Liver (tissue), 9 donors: ENCODE measurements around the gene RPGR. TPM values are rescaled to one million over a fixed set of nuclear protein-coding genes. Genes with fewer than 3 reads are reported as not detected.

Source experiments
- DNase-seq: peaks from one replicate; pipeline ENCODE4 v3.0.0-alpha.2; 2017; ENCODE audit warnings: low spot score
- H3K27ac ChIP-seq, 2 donors: one replicate each; pipeline ENCODE4 v1.7.0; 2013; ENCODE audit warnings: inconsistent platforms in 2 of 2, low read length in 2 of 2, control low read depth in 1 of 2, low read depth in 1 of 2, mild to moderate bottlenecking in 1 of 2
- H3K27me3 ChIP-seq, 4 donors: one replicate each; pipeline versions ENCODE4 v1.6.1 to v1.7.0; 2013; ENCODE audit warnings: low read length in 3 of 4, inconsistent platforms in 1 of 4, mild to moderate bottlenecking in 1 of 4, moderate library complexity in 1 of 4; ENCODE audit not compliant: control insufficient read depth in 4 of 4, insufficient read depth in 4 of 4
- H3K36me3 ChIP-seq, 4 donors: one replicate each; pipeline versions ENCODE4 v1.6.1 to v1.7.0; 2013; ENCODE audit warnings: low read length in 3 of 4, mild to moderate bottlenecking in 3 of 4, low read depth in 1 of 4, moderate library complexity in 1 of 4; ENCODE audit not compliant: control insufficient read depth in 4 of 4, insufficient read depth in 3 of 4
- H3K4me1 ChIP-seq, 4 donors: one replicate each; pipeline versions ENCODE4 v1.6.1 to v1.7.0; 2013; ENCODE audit warnings: low read length in 3 of 4, mild to moderate bottlenecking in 3 of 4, moderate library complexity in 1 of 4; ENCODE audit not compliant: control insufficient read depth in 4 of 4, insufficient read depth in 4 of 4
- H3K4me3 ChIP-seq, 3 donors: one replicate each; pipeline versions ENCODE4 v1.6.1 to v1.7.0; 2013; ENCODE audit warnings: low read length in 3 of 3, control low read depth in 1 of 3, low read depth in 1 of 3, mild to moderate bottlenecking in 1 of 3
- H3K9ac ChIP-seq, 2 donors: one replicate each; pipeline ENCODE4 v1.7.0; 2013; ENCODE audit warnings: low read length in 2 of 2, mild to moderate bottlenecking in 2 of 2, moderate library complexity in 2 of 2, control low read depth in 1 of 2, low read depth in 1 of 2
- H3K9me3 ChIP-seq, 4 donors: one replicate each; pipeline versions ENCODE4 v1.6.1 to v1.7.0; 2013; ENCODE audit warnings: low read length in 3 of 4; ENCODE audit not compliant: control insufficient read depth in 4 of 4
- ATF3 ChIP-seq: IDR thresholded peaks from 2 replicates; pipeline ENCODE4 v1.6.1; 2016; ENCODE audit warnings: antibody characterized with exemption
- CTCF ChIP-seq: fragments of 150-350 bp; IDR thresholded peaks from 2 replicates; pipeline ENCODE4 v1.5.1; 2017; ENCODE audit warnings: improper control_type of control experiment, low read depth, low read length; ENCODE audit not compliant: missing input control
- EGR1 ChIP-seq, 2 donors: IDR thresholded peaks; 2 replicates each; pipeline ENCODE4 v1.6.1; 2016 to 2018; ENCODE audit warnings: antibody characterized with exemption in 2 of 2, low read depth in 2 of 2
- GABPA ChIP-seq, 2 donors: IDR thresholded peaks in 1 of 2; conservative IDR thresholded peaks in 1 of 2; 2 replicates each; pipeline ENCODE4 v1.6.1; 2016; ENCODE audit warnings: antibody characterized with exemption in 2 of 2, mild to moderate bottlenecking in 1 of 2, moderate library complexity in 1 of 2
- HNF4A ChIP-seq, 2 donors: conservative IDR thresholded peaks; 2 replicates each; pipeline ENCODE4 v1.6.1; 2016; ENCODE audit warnings: antibody characterized with exemption in 2 of 2, mild to moderate bottlenecking in 2 of 2
- HNF4G ChIP-seq: IDR thresholded peaks from 2 replicates; pipeline ENCODE4 v1.6.1; 2016; ENCODE audit warnings: antibody characterized with exemption
- JUND ChIP-seq, 2 donors: IDR thresholded peaks; 2 replicates each; pipeline ENCODE4 v1.6.1; 2016; ENCODE audit warnings: antibody characterized with exemption in 2 of 2
- MAX ChIP-seq: IDR thresholded peaks from 2 replicates; pipeline ENCODE4 v1.6.1; 2016; ENCODE audit warnings: antibody characterized with exemption
- NR2F2 ChIP-seq: IDR thresholded peaks from 2 replicates; pipeline ENCODE4 v1.6.1; 2016; ENCODE audit warnings: antibody characterized with exemption
- RAD21 ChIP-seq, 2 donors: IDR thresholded peaks; 2 replicates each; pipeline ENCODE4 v1.6.1; 2016; ENCODE audit warnings: antibody characterized with exemption in 2 of 2, mild to moderate bottlenecking in 2 of 2
- REST ChIP-seq: IDR thresholded peaks from 2 replicates; pipeline ENCODE4 v1.6.1; 2016; ENCODE audit warnings: antibody characterized with exemption, mild to moderate bottlenecking
- RXRA ChIP-seq, 2 donors: IDR thresholded peaks; 2 replicates each; pipeline ENCODE4 v1.6.1; 2017 to 2018; ENCODE audit warnings: antibody characterized with exemption in 2 of 2, mild to moderate bottlenecking in 1 of 2
- SP1 ChIP-seq: IDR thresholded peaks from 2 replicates; pipeline ENCODE4 v1.6.1; 2018; ENCODE audit warnings: antibody characterized with exemption, mild to moderate bottlenecking
- TAF1 ChIP-seq: conservative IDR thresholded peaks from 2 replicates; pipeline ENCODE4 v1.6.1; 2016; ENCODE audit warnings: antibody characterized with exemption, mild to moderate bottlenecking
- YY1 ChIP-seq: IDR thresholded peaks from 2 replicates; pipeline ENCODE4 v1.6.1; 2016; ENCODE audit warnings: antibody characterized with exemption, mild to moderate bottlenecking
- ZBTB33 ChIP-seq: IDR thresholded peaks from 2 replicates; pipeline ENCODE4 v1.6.1; 2016; ENCODE audit warnings: antibody characterized with exemption
- WGBS: extraction: QIAGEN DNeasy Blood & Tissue Kit; methylation state at CpG from one replicate; pipeline ENCODE4 v1.1.7; 2013; 5-methylcytosine and 5-hydroxymethylcytosine counted together
- polyA plus RNA-seq, 2 donors: library from polyadenylated mRNA; stranded (reverse) in 1 of 2; unstranded in 1 of 2; fragments of 200-250 nt in 1 of 2; fragments of >200 nt in 1 of 2; fragmentation: Nextera tagmentation in 1 of 2; extraction: Ambion mirVana in 1 of 2; gene quantifications; one replicate each; pipeline versions ENCODE4 v1.2.1 to v1.2.3, GENCODE V29; 2013 to 2015
- total RNA-seq, 2 donors: library from RNA; depleted of rRNA; stranded (reverse); fragments of >200 nt; gene quantifications; one replicate each; pipeline ENCODE4 v1.2.3, GENCODE V29; 2014
- donor health status: healthy.
- donor health status: healthy.
- donor health status: healthy.
- donor health status: healthy.
- donor health status: healthy.

The RPGR gene
- total and polyA plus RNA-seq, 4 donors, result 1.7 to 7.2 (median 3.5) TPM

- peak overlapping the region in 1 of 2 donors; percentile 82 for H3K27ac ChIP-seq
- 8% methylated on average over 4 of the region's 4 CpGs for WGBS
- TF ChIP-seq GABPA (IDR thresholded peaks at IDR 0.05 in 1 of 2, conservative IDR thresholded peaks at IDR 0.05 in 1 of 2) (no peak), ZBTB33 (no peak), HNF4A (conservative IDR thresholded peaks at IDR 0.05) (no peak), TAF1 (no peak), RXRA (IDR thresholded peaks at IDR 0.05) (no peak), SP1 (no peak), HNF4G (no peak), NR2F2 (no peak), REST (no peak), YY1 (no peak), EGR1 (IDR thresholded peaks at IDR 0.05; ENCODE audit: low read depth in 2 of 2) (no peak), JUND (IDR thresholded peaks at IDR 0.05) (no peak), MAX (no peak), CTCF (no peak), RAD21 (IDR thresholded peaks at IDR 0.05) (no peak), ATF3 (no peak)
- no peak for DNase-seq
- no peaks in the 10 kb centered on the region for H3K27me3 ChIP-seq
- no peak overlapping the region for H3K9ac ChIP-seq
- no peaks in the 10 kb centered on the region for H3K36me3 ChIP-seq
- H3K4me3 ChIP-seq, result no peak overlapping the region
- H3K9me3 ChIP-seq, result no peaks in the 10 kb centered on the region
- peaks cover 0 to 5% (median 1%) of the 10 kb centered on the region in 4 donors for H3K4me1 ChIP-seq
Observed at GRCh38 chrX:38327775-38328081, 419 bp upstream of the RPGR start.

GRCh38 chrX:38326086-38326485, 1.2 kb downstream of the RPGR start:
- Histone ChIP-seq H3K4me1 (peaks cover 0 to 5% (median 1%) of the 10 kb centered on the region in 4 donors), H3K27me3 (no peaks in the 10 kb centered on the region), H3K4me3 (peak overlapping the region in 2 of 3 donors; percentile 67 to 81), H3K9me3 (no peaks in the 10 kb centered on the region), H3K9ac (peak overlapping the region; percentile 47 to 53), H3K27ac (peak overlapping the region; percentile 82 to 83), H3K36me3 (no peaks in the 10 kb centered on the region)
- DNase-seq, result no peak
- 58% methylated on average over 3 of the region's 3 CpGs for WGBS
- TF ChIP-seq CTCF, result no peak
- TF ChIP-seq TAF1, result no peak
- no peak for TF ChIP-seq RAD21 (IDR thresholded peaks at IDR 0.05)
- no peak for TF ChIP-seq ZBTB33
- TF ChIP-seq HNF4A (conservative IDR thresholded peaks at IDR 0.05), result no peak
- no peak for TF ChIP-seq SP1
- TF ChIP-seq JUND (IDR thresholded peaks at IDR 0.05), result no peak
- no peak for TF ChIP-seq REST
- no peak for TF ChIP-seq RXRA (IDR thresholded peaks at IDR 0.05)
